BE2C (cell line): ENCODE measurements around the gene CST9L.
"Not testable (repeated sequence)": the region's sequence is repeated elsewhere in the genome, so short reads cannot be mapped to it uniquely, and the experiment has no call there.

Experiments used
- DNase-seq: peaks from one replicate; pipeline ENCODE4 v3.0.0-alpha.2; 2020
- H3K27me3 ChIP-seq: fragments of 250-450 bp; sonication (Bioruptor Pico); 2 replicates; pipeline ENCODE4 v1.5.1; 2020; ENCODE audit warnings: mild to moderate bottlenecking
- H3K36me3 ChIP-seq: fragments of 250-450 bp; sonication (Bioruptor Pico); 2 replicates; pipeline ENCODE4 v1.5.1; 2020; ENCODE audit warnings: mild to moderate bottlenecking
- H3K4me1 ChIP-seq: fragments of 250-450 bp; sonication (Bioruptor Pico); 2 replicates; pipeline ENCODE4 v1.5.1; 2020
- H3K4me3 ChIP-seq: 2 replicates; pipeline ENCODE4 v1.5.1; 2011; ENCODE audit warnings: low read depth, low read length
- H3K9me3 ChIP-seq: fragments of 250-450 bp; sonication (Bioruptor Pico); 2 replicates; pipeline ENCODE4 v1.5.1; 2020
- CTCF ChIP-seq: IDR thresholded peaks from 2 replicates; pipeline ENCODE4 v1.5.1; 2012; ENCODE audit warnings: mild to moderate bottlenecking, low read depth, low read length

The CST9L gene

GRCh38 chr20:23585449-23585807, 17.1 kb upstream of the CST9L start:
- H3K4me3 ChIP-seq = no peak overlapping the region
- no peak for DNase-seq
- H3K36me3 ChIP-seq = no peaks in the 10 kb centered on the region
- no peaks in the 10 kb centered on the region for H3K9me3 ChIP-seq
- H3K27me3 ChIP-seq = no peaks in the 10 kb centered on the region
- no peaks in the 10 kb centered on the region for H3K4me1 ChIP-seq
- no peak for TF ChIP-seq CTCF

- no peaks in the 10 kb centered on the region for H3K9me3 ChIP-seq
- no peak overlapping the region for H3K4me3 ChIP-seq
- TF ChIP-seq CTCF = no peak
- no peaks in the 10 kb centered on the region for H3K27me3 ChIP-seq
- H3K4me1 ChIP-seq = no peaks in the 10 kb centered on the region
- DNase-seq = no peak
- H3K36me3 ChIP-seq = no peaks in the 10 kb centered on the region
These were observed 16.3 kb upstream of the CST9L start for GRCh38 chr20:23584434-23585199.

DNA sequence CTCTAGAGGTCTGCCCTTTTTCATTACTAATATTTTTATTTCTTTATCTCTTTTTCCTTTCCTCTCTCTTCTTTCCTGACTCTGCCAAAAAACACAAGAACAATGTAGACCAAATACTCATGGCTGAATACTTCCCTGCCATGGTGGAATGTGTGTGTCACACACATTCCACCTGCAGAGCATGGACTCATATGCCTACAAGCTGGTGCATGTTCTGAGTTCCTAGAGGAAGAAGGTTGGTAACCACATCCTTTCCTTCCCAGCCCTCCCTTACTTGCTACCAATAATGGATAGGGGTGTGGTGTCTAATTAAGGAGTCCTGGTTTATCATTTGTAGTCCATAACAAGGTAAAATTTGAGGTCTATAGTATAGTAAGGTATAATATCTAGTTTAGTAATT, 15.2 kb upstream of the CST9L start:
- DNase-seq = no peak
- TF ChIP-seq CTCF = no peak
- Histone ChIP-seq H3K4me3 (no peak overlapping the region), H3K27me3 (no peaks in the 10 kb centered on the region), H3K4me1 (no peaks in the 10 kb centered on the region), H3K9me3 (no peaks in the 10 kb centered on the region), H3K36me3 (no peaks in the 10 kb centered on the region)

DNA sequence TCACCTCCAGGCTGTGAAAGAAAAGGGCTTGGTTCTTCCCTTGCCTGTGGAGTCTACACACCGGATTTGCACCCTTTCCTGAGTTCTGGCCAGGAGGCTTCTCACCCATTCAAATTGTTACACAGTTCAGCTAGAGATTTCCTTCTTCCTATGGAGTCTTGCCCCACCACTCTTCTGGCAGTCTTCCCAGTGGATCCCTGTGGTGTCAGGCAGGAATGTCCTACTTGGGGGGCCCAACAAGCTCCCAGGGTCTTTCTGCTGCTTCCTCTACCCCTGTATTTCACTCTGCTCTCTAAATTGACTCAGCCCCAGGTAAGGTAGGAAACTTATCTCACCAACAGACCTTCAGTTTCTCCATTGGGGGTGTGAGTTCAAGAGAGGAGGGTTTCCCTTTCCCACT, 14.0 kb upstream of the CST9L start:
- Histone ChIP-seq H3K4me3 (no peak overlapping the region), H3K4me1 (no peaks in the 10 kb centered on the region), H3K36me3 (no peaks in the 10 kb centered on the region), H3K9me3 (no peaks in the 10 kb centered on the region), H3K27me3 (no peaks in the 10 kb centered on the region)
- no peak for TF ChIP-seq CTCF
- no peak for DNase-seq

- H3K36me3 ChIP-seq, H3K4me3 ChIP-seq, H3K27me3 ChIP-seq, H3K9me3 ChIP-seq, DNase-seq, H3K4me1 ChIP-seq: not testable (repeated sequence)
These were observed 13.5 kb upstream of the CST9L start for GRCh38 chr20:23581833-23582232.

- H3K36me3 ChIP-seq = no peaks in the 10 kb centered on the region
- no peaks in the 10 kb centered on the region for H3K9me3 ChIP-seq
- DNase-seq = no peak
- no peak overlapping the region for H3K4me3 ChIP-seq
- H3K4me1 ChIP-seq = no peaks in the 10 kb centered on the region
- no peaks in the 10 kb centered on the region for H3K27me3 ChIP-seq
- no peak for TF ChIP-seq CTCF
These were observed 6.7 kb upstream of the CST9L start for GRCh38 chr20:23574977-23575376.
